Measurements from ENCODE around the gene PHF12. TPM values are rescaled to one million over a fixed set of nuclear protein-coding genes. Genes with fewer than 3 reads are reported as not detected.

PHF12 gene
- total and polyA plus RNA-seq, 2 donors (not counting 1 experiment from before 2014, with no cell fraction given) = 10.1 to 14.2 TPM

- H4K20me1 ChIP-seq (ENCODE audit: control insufficient read depth, extremely low read depth, insufficient read depth, low read length) = no peaks in the 10 kb centered on the region
- no peak overlapping the region for H3K27ac ChIP-seq (ENCODE audit: insufficient read depth, low read length)
- no peak for DNase-seq (ENCODE audit: low read depth in 2 of 2)
- H2AFZ ChIP-seq (ENCODE audit: low read length) = no peak overlapping the region
- peaks cover 39% of the 10 kb centered on the region for H3K27me3 ChIP-seq (ENCODE audit: control insufficient read depth, insufficient read depth, low read length)
- H3K4me2 ChIP-seq (ENCODE audit: extremely low read depth, insufficient read depth, low read length) = no peak overlapping the region
- H3K4me1 ChIP-seq (ENCODE audit: control insufficient read depth, extremely low read depth, insufficient read depth, low read length) = no peaks in the 10 kb centered on the region
- no peak overlapping the region for H3K4me3 ChIP-seq (replicated peaks in 1 of 4; ENCODE audit: control extremely low read depth in 1 of 4, insufficient read depth in 1 of 4, low read depth in 3 of 4, low read length in 4 of 4)
- TF ChIP-seq EZH2 (IDR thresholded peaks at IDR 0.05; ENCODE audit: low read length, missing control alignments) (no peak), CTCF (conservative IDR thresholded peaks at IDR 0.05 in 1 of 2, IDR thresholded peaks at IDR 0.05 in 1 of 2; ENCODE audit: low read depth in 1 of 2, low read length in 2 of 2) (no peak)
- H3K79me2 ChIP-seq (ENCODE audit: control insufficient read depth, insufficient read depth, low read length) = no peaks in the 10 kb centered on the region
- H3K9ac ChIP-seq (ENCODE audit: insufficient read depth, low read length) = no peak overlapping the region
- no peaks in the 10 kb centered on the region for H3K9me3 ChIP-seq (ENCODE audit: control insufficient read depth, insufficient read depth, low read depth, low read length)
- no peaks in the 10 kb centered on the region for H3K36me3 ChIP-seq (ENCODE audit: control insufficient read depth, insufficient read depth, low read length)
Measured at GRCh38 chr17:28986714-28987655, 35.7 kb upstream of the PHF12 start.

GRCh38 chr17:28985950-28986713 is 34.8 kb upstream of the PHF12 start:
- Histone ChIP-seq H4K20me1 (ENCODE audit: control insufficient read depth, extremely low read depth, insufficient read depth, low read length) (no peaks in the 10 kb centered on the region), H3K27me3 (ENCODE audit: control insufficient read depth, insufficient read depth, low read length) (peaks cover 39% of the 10 kb centered on the region), H3K4me2 (ENCODE audit: extremely low read depth, insufficient read depth, low read length) (no peak overlapping the region), H3K4me1 (ENCODE audit: control insufficient read depth, extremely low read depth, insufficient read depth, low read length) (no peaks in the 10 kb centered on the region), H3K27ac (ENCODE audit: insufficient read depth, low read length) (no peak overlapping the region), H3K9me3 (ENCODE audit: control insufficient read depth, insufficient read depth, low read depth, low read length) (no peaks in the 10 kb centered on the region), H3K36me3 (ENCODE audit: control insufficient read depth, insufficient read depth, low read length) (no peaks in the 10 kb centered on the region), H3K4me3 (replicated peaks in 1 of 4; ENCODE audit: control extremely low read depth in 1 of 4, insufficient read depth in 1 of 4, low read depth in 3 of 4, low read length in 4 of 4) (no peak overlapping the region), H3K9ac (ENCODE audit: insufficient read depth, low read length) (no peak overlapping the region), H2AFZ (ENCODE audit: low read length) (no peak overlapping the region), H3K79me2 (ENCODE audit: control insufficient read depth, insufficient read depth, low read length) (no peaks in the 10 kb centered on the region)
- DNase-seq (ENCODE audit: low read depth in 2 of 2) = no peak
- no peak for TF ChIP-seq CTCF (conservative IDR thresholded peaks at IDR 0.05 in 1 of 2, IDR thresholded peaks at IDR 0.05 in 1 of 2; ENCODE audit: low read depth in 1 of 2, low read length in 2 of 2)
- no peak for TF ChIP-seq EZH2 (IDR thresholded peaks at IDR 0.05; ENCODE audit: low read length, missing control alignments)
